ENCODE measurements around the gene PLXNA4. TPM values are rescaled to one million over a fixed set of nuclear protein-coding genes. Genes with fewer than 3 reads are reported as not detected.

The PLXNA4 gene
- total RNA-seq (2021): 0.41 to 0.81 TPM (median 0.46 TPM) in 3 replicates
- Bru-seq, nascent RNA: percentile 14 among the genes with signal in this experiment
- long read RNA-seq, experiment 1, partial matches to known transcripts: 1 of 1 reads
- long read RNA-seq, experiment 1, other reads (novel, unspliced or antisense): 0 of 1 reads
- long read RNA-seq, experiment 2, partial matches to known transcripts: 0 of 2 reads
- long read RNA-seq, experiment 2, other reads (novel, unspliced or antisense): 2 of 2 reads
- long read RNA-seq, experiment 3: 0 reads

- Mint-ChIP-seq H3K36me3 (no peaks in the 10 kb centered on the region), H3K27me3 (ENCODE audit: low read depth) (peaks cover 86% of the 10 kb centered on the region), H3K4me1 (peaks cover 45% of the 10 kb centered on the region), H3K27ac (no peak within 1 kb of the TSS), H3K4me3 (peak within 1 kb of the TSS; percentile 75), H3K9me3 (no peaks in the 10 kb centered on the region)
- DNase-seq (ENCODE audit: low spot score) (peak; percentile 29), ATAC-seq (no peak)
- TF ChIP-seq SP1 (CRISPR knock-in tag; conservative IDR thresholded peaks at IDR 0.05): no peak
- TF ChIP-seq, protein P1, sequence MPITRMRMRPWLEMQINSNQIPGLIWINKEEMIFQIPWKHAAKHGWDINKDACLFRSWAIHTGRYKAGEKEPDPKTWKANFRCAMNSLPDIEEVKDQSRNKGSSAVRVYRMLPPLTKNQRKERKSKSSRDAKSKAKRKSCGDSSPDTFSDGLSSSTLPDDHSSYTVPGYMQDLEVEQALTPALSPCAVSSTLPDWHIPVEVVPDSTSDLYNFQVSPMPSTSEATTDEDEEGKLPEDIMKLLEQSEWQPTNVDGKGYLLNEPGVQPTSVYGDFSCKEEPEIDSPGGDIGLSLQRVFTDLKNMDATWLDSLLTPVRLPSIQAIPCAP (CRISPR knock-in tag; IDR thresholded peaks at IDR 0.05): no peak
- no peak for TF ChIP-seq NFATC4 (CRISPR knock-in tag; IDR thresholded peaks at IDR 0.05)
- no peak for TF ChIP-seq NR3C1 (CRISPR knock-in tag; conservative IDR thresholded peaks at IDR 0.05; ENCODE audit: low read depth)
- TF ChIP-seq, protein P2, sequence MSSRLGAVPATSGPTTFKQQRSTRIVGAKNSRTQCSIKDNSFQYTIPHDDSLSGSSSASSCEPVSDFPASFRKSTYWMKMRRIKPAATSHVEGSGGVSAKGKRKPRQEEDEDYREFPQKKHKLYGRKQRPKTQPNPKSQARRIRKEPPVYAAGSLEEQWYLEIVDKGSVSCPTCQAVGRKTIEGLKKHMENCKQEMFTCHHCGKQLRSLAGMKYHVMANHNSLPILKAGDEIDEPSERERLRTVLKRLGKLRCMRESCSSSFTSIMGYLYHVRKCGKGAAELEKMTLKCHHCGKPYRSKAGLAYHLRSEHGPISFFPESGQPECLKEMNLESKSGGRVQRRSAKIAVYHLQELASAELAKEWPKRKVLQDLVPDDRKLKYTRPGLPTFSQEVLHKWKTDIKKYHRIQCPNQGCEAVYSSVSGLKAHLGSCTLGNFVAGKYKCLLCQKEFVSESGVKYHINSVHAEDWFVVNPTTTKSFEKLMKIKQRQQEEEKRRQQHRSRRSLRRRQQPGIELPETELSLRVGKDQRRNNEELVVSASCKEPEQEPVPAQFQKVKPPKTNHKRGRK (CRISPR knock-in tag; IDR thresholded peaks at IDR 0.05; ENCODE audit: borderline replicate concordance): no peak
- TF ChIP-seq E2F1 (CRISPR knock-in tag; IDR thresholded peaks at IDR 0.05): no peak
- no peak for TF ChIP-seq ZNF416 (CRISPR knock-in tag; IDR thresholded peaks at IDR 0.05)
- ChIA-PET POLR2A (no interaction called here), CTCF (interaction anchor here (0.6 to 2.2 kb wide), 6 partner anchors 9 to 258 kb away, joined by 3 to 12 read pairs (median 4); no protein-coding TSS in a partner anchor)
Measured at GRCh38 chr7:132575982-132576720, at the start of gene PLXNA4. TSS of gene PLXNA4 (minus strand) at chr7:132576470. CDS start at chr7:132508693, 67,777 bp downstream.

DNA sequence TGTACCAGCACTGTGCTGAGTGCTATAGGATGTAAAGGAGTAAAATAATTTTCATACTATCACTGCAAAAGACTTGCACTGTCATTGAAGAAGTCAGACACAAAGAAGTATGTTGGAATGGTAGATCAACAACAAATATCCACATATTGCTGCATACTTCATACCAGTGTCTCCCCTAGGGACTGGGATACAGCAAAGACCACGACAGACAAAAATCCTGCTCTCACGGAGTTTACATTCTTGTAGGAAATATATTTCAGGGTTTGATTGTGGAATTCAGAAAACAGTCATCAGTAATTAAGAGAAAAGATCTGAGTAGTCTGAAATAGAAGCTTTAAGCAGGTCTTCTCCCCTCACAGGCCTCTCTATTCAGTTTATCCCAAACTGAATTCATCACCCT, 49.4 kb upstream of the PLXNA4 start:
- Mint-ChIP-seq H3K27me3 (ENCODE audit: low read depth) (no peaks in the 10 kb centered on the region; the same call in 1 of the 2 replicates), H3K27ac (no peak overlapping the region), H3K9me3 (no peaks in the 10 kb centered on the region), H3K4me3 (no peak overlapping the region), H3K4me1 (no peaks in the 10 kb centered on the region), H3K36me3 (no peaks in the 10 kb centered on the region)
- ATAC-seq (no peak), DNase-seq (ENCODE audit: low spot score) (no peak)
- POLR2A ChIA-PET: no interaction called here
- CTCF ChIA-PET: no interaction called here
- TF ChIP-seq ZNF121 (CRISPR knock-in tag; IDR thresholded peaks at IDR 0.05) (no peak), OVOL2 (CRISPR knock-in tag; IDR thresholded peaks at IDR 0.05; ENCODE audit: borderline replicate concordance) (no peak), ZNF671 (CRISPR knock-in tag; IDR thresholded peaks at IDR 0.05) (no peak), E2F1 (CRISPR knock-in tag; IDR thresholded peaks at IDR 0.05) (no peak), ZNF317 (CRISPR knock-in tag; IDR thresholded peaks at IDR 0.05; ENCODE audit: borderline replicate concordance, low read depth) (no peak), ETV6 (CRISPR knock-in tag; IDR thresholded peaks at IDR 0.05) (no peak), HMGXB4 (CRISPR knock-in tag; IDR thresholded peaks at IDR 0.05) (no peak), EMX1 (CRISPR knock-in tag; IDR thresholded peaks at IDR 0.05) (no peak)

- CTCF ChIA-PET: no interaction called here
- H3K4me1 Mint-ChIP-seq: peaks cover 11% of the 10 kb centered on the region
- ATAC-seq (no peak), DNase-seq (ENCODE audit: low spot score) (no peak)
- no peaks in the 10 kb centered on the region; the same call in 1 of the 2 replicates for H3K27me3 Mint-ChIP-seq (ENCODE audit: low read depth)
- POLR2A ChIA-PET: no interaction called here
- no peak overlapping the region for H3K27ac Mint-ChIP-seq
- H3K9me3 Mint-ChIP-seq: no peaks in the 10 kb centered on the region
- H3K36me3 Mint-ChIP-seq: no peaks in the 10 kb centered on the region
- H3K4me3 Mint-ChIP-seq: no peak overlapping the region
- TF ChIP-seq, protein P3, sequence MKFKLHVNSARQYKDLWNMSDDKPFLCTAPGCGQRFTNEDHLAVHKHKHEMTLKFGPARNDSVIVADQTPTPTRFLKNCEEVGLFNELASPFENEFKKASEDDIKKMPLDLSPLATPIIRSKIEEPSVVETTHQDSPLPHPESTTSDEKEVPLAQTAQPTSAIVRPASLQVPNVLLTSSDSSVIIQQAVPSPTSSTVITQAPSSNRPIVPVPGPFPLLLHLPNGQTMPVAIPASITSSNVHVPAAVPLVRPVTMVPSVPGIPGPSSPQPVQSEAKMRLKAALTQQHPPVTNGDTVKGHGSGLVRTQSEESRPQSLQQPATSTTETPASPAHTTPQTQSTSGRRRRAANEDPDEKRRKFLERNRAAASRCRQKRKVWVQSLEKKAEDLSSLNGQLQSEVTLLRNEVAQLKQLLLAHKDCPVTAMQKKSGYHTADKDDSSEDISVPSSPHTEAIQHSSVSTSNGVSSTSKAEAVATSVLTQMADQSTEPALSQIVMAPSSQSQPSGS (CRISPR knock-in tag; IDR thresholded peaks at IDR 0.05; ENCODE audit: borderline replicate concordance, low read depth): no peak
- TF ChIP-seq NFATC4 (CRISPR knock-in tag; IDR thresholded peaks at IDR 0.05) (no peak), NR1H2 (CRISPR knock-in tag; IDR thresholded peaks at IDR 0.05) (no peak), MAX (CRISPR knock-in tag; IDR thresholded peaks at IDR 0.05) (no peak), CREM (CRISPR knock-in tag; IDR thresholded peaks at IDR 0.05) (no peak)
- TF ChIP-seq, protein P4, sequence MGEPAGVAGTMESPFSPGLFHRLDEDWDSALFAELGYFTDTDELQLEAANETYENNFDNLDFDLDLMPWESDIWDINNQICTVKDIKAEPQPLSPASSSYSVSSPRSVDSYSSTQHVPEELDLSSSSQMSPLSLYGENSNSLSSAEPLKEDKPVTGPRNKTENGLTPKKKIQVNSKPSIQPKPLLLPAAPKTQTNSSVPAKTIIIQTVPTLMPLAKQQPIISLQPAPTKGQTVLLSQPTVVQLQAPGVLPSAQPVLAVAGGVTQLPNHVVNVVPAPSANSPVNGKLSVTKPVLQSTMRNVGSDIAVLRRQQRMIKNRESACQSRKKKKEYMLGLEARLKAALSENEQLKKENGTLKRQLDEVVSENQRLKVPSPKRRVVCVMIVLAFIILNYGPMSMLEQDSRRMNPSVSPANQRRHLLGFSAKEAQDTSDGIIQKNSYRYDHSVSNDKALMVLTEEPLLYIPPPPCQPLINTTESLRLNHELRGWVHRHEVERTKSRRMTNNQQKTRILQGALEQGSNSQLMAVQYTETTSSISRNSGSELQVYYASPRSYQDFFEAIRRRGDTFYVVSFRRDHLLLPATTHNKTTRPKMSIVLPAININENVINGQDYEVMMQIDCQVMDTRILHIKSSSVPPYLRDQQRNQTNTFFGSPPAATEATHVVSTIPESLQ (CRISPR knock-in tag; IDR thresholded peaks at IDR 0.05): no peak
Measured at GRCh38 chr7:132622081-132622480, 45.8 kb upstream of the PLXNA4 start.

All from WTC11 (cell line).